T47D (cell line): ENCODE results near the gene BAD.
"Not testable (repeated sequence)": the region's sequence is repeated elsewhere in the genome, so short reads cannot be mapped to it uniquely, and the experiment has no call there.

Experiments
- DNase-seq, 2 experiments: peaks; one replicate each; pipeline versions ENCODE4 v3.0.0 to v3.0.0-alpha.2; 2011 to 2012; ENCODE audit warnings: low read depth in 1 of 2, low spot score in 1 of 2
- JUND ChIP-seq: IDR thresholded peaks from 2 replicates; pipeline ENCODE4 v1.6.1; 2012; ENCODE audit warnings: low read depth
- in situ Hi-C: cut with HindIII; loops from 2 replicates; pipeline ENCODE4 v1.10.0; 2016; ENCODE audit warnings: low sequenced_read_pairs, low pct_unique_long_range_greater_than_20kb

BAD gene

GRCh38 chr11:64284048-64284961, at the start of gene BAD:
TSS of gene BAD (minus strand) at chr11:64284665. CDS start at chr11:64284368, 297 bp downstream.
- TF ChIP-seq JUND, result no peak
- peak; percentile 97 to 99 for DNase-seq
- in situ Hi-C loops, result no loop called here

GRCh38 chr11:64333556-64333955, 49.1 kb upstream of the BAD start:
- in situ Hi-C loops, result no loop called here
- no peak for TF ChIP-seq JUND

GRCh38 chr11:64331569-64332371, 47.3 kb upstream of the BAD start:
- in situ Hi-C loops, result no loop called here
- DNase-seq, result peak; percentile 60 to 89
- no peak for TF ChIP-seq JUND

More at GRCh38 chr11:64333556-64333955, 49.1 kb upstream of the BAD start:
- DNase-seq, result no peak

- no peak for TF ChIP-seq JUND
- in situ Hi-C loops, result no loop called here
- no peak for DNase-seq
These were observed 46.4 kb upstream of the BAD start for GRCh38 chr11:64330888-64331287.

GRCh38 chr11:64327993-64328392, 43.5 kb upstream of the BAD start:
- DNase-seq, result no peak
- in situ Hi-C loops, result no loop called here
- no peak for TF ChIP-seq JUND

- no peak for TF ChIP-seq JUND
- in situ Hi-C loops, result no loop called here
- DNase-seq, result no peak
These were observed 42.9 kb upstream of the BAD start for GRCh38 chr11:64327375-64327774.

- DNase-seq, result no peak
- no peak for TF ChIP-seq JUND
- in situ Hi-C loops, result no loop called here
These were observed 40.4 kb upstream of the BAD start for GRCh38 chr11:64324692-64325469.

GRCh38 chr11:64323984-64324383, 39.5 kb upstream of the BAD start:
- DNase-seq, in situ Hi-C loops: not testable (repeated sequence)

GRCh38 chr11:64323373-64323772, 38.9 kb upstream of the BAD start:
- in situ Hi-C loops, result no loop called here
- DNase-seq, result no peak
- no peak for TF ChIP-seq JUND

- DNase-seq, result no peak
- in situ Hi-C loops, result no loop called here
- no peak for TF ChIP-seq JUND
These were observed 38.4 kb upstream of the BAD start for GRCh38 chr11:64322925-64323260.

GRCh38 chr11:64321533-64321932, 37.1 kb upstream of the BAD start:
- TF ChIP-seq JUND, result no peak
- in situ Hi-C loops, result no loop called here
- no peak for DNase-seq

- in situ Hi-C loops, result no loop called here
- DNase-seq, result no peak
- TF ChIP-seq JUND, result no peak
These were observed 36.6 kb upstream of the BAD start for GRCh38 chr11:64321026-64321425.
